GM21737 (cell line): ENCODE results near the gene LRFN4.

ENCODE experiments used
- ATAC-seq: cut with Tn5 transposase; IDR thresholded peaks from one replicate; pipeline ENCODE4 v1.9.1; 2021; ENCODE audit warnings: mild to moderate bottlenecking, moderate library complexity; ENCODE audit not compliant: unreplicated experiment

LRFN4 gene

GRCh38 chr11:66857927-66858185 is 992 bp downstream of the LRFN4 start:
- no peak for ATAC-seq

DNA sequence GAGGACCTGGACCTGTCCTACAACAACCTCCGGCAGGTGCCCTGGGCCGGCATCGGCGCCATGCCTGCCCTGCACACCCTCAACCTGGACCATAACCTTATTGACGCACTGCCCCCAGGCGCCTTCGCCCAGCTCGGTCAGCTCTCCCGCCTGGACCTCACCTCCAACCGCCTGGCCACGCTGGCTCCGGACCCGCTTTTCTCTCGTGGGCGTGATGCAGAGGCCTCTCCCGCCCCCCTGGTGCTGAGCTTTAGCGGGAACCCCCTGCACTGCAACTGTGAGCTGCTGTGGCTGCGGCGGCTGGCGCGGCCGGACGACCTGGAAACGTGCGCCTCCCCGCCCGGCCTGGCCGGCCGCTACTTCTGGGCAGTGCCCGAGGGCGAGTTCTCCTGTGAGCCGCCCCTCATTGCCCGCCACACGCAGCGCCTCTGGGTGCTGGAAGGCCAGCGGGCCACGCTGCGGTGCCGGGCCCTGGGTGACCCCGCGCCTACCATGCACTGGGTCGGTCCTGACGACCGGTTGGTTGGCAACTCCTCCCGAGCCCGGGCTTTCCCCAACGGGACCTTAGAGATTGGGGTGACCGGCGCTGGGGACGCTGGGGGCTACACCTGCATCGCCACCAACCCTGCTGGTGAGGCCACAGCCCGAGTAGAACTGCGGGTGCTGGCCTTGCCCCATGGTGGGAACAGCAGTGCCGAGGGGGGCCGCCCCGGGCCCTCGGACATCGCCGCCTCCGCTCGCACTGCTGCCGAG is 1.5 kb downstream of the LRFN4 start:
- ATAC-seq: no peak

- no peak for ATAC-seq
These were observed 2.2 kb downstream of the LRFN4 start for GRCh38 chr11:66858939-66859685.

DNA sequence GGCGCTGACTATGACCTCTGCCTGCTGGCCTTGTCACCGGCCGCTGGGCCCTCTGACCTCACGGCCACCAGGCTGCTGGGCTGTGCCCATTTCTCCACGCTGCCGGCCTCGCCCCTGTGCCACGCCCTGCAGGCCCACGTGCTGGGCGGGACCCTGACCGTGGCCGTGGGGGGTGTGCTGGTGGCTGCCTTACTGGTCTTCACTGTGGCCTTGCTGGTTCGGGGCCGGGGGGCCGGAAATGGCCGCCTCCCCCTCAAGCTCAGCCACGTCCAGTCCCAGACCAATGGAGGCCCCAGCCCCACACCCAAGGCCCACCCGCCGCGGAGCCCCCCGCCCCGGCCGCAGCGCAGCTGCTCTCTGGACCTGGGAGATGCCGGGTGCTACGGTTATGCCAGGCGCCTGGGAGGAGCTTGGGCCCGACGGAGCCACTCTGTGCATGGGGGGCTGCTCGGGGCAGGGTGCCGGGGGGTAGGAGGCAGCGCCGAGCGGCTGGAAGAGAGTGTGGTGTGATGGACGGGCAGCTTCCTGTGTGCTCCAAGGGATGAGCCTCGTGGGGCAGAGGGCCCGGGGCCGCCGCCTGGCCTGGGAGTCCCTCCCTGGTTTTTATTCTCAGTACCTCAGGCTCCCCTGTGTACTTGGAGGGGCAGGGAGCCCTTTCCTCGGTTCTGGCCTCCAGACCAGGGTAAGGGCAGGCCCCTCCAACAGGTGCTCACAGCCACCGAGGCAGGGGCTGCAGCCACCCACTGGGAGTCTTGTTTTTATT is 3.0 kb downstream of the LRFN4 start:
- ATAC-seq: no peak

- ATAC-seq: no peak
These were observed 3.6 kb downstream of the LRFN4 start for GRCh38 chr11:66860449-66860831.

- no peak for ATAC-seq
These were observed 4.3 kb downstream of the LRFN4 start for GRCh38 chr11:66861038-66861773.

DNA sequence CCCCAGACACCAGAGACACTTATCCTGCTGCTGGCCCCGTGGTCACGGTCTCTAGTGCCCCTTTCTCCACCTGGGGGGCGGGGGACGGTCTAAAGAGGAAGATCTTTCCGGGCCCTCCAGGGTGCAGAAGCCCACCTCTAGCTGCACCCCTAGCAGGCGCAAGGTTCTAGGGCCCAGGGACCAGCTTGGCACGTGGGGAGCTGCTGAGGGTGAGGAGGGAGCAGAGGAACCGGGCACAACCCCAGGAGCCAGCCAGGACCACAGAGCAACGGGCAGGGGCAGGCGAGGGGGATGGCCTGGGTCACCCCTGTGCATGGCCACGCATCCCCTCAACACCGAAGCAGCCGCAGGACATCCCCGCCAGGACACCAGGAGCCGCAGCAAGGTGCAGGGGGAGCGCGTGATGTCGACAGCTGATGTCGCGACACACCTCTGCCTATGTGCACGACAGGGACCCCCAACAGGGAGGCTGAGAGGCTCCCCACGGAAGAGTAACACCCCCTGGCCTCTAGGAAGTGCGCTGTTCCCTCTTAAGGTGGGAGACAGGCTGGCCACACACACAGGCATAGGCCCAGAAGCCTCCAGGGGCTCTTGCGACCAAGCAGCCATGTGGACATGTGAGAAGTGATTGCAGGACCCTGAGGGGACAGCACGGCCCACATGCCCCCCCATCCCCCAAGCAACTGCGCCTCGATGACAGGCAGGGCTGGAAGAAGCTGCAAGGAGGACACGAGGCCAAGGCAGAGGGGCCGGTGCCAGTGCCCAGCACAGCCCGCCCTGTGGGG is 5.1 kb downstream of the LRFN4 start:
- ATAC-seq: no peak

- ATAC-seq: no peak
These were observed 5.7 kb downstream of the LRFN4 start for GRCh38 chr11:66862559-66863037.

DNA sequence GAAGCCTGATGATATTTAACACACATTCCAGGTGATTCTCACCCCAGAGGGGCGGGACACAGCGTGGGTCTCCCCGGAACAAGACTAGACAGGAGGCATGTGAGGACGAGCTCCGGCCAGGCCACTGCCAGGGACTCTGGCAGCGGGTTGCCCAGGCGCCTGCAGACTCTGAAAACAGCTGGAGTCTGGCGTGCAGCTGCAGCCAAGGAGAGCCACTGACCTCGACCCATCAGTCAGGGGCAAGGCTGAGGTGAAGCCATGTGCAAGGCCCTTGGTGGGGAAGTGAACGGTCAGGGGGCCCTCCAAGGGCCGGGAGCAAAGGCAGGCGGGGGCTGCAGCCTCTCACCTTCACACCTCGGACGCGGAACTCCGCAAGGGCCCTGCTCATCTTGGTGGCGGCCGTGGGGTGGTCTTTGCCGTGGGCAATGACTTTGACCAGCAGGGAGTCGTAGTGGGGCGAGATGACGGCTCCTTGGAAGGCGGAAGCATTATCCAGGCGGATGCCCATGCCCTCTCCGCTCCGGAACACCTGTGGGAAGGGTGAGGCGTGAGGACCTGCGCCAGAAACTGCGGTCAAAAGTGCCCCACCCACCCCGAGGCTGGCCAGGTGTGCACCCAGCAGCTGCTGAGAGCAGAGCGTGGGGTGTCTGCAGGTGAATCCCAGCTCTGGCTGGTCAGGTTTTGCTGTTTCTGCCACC is 6.7 kb downstream of the LRFN4 start:
- no peak for ATAC-seq

GRCh38 chr11:66864172-66864901 is 7.5 kb downstream of the LRFN4 start:
- ATAC-seq: no peak

DNA sequence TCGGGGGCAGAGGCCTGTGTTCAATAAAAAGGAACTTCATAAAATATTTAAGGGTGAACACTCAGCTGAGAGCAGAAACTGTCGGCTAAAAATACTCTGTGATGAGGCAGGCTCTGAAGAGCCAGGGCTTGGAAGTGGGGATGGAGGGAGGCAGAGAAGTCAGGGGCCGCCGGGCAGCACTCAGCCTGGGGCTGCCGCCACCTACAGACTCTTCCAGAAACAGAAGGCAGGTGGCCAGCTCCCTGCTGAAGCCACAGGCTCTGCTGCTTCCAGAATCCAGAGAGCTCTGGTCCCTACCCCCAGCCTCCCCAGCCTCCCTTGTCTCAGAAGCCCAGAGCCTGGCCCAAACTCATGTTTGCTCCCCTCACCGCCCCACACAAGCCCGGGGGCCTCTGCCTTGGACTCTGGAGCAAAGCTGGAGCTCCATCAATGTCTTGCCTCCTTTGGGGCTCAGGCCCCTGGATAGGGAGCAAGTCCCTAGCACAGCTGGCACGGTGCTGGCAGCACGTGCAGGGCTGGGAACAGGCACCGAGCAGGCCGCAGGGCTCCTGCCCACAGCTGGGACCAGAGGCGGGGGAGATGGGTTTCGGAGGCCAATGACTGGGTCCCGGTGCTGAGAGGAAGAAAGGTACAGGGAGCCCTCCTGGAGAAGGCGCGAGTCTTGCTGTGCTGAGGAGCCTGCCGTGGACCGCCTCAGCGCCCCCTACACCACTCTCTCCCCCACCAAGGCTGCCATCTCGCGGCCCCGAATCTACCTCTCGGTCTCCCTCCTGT is 8.2 kb downstream of the LRFN4 start:
- no peak for ATAC-seq

DNA sequence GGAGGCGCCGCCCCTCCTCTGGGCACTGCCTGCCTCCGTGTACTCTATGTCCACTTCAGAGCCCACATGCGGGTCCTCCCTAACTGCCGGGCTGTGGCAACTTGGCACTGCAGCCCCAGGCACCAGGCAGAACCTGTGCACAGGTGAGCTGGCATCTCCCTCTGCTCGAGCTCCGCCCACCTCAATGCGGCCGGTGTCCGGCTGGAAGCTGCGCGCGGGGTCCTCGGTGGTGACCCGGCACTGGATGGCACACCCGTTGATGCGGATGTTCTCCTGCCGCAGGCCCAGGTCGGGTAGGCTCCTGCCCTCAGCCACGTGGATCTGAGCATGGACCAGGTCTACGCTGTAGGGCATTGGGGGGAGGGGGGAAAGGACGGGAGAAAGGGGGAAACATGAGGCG is 9.1 kb downstream of the LRFN4 start:
- no peak for ATAC-seq

GRCh38 chr11:66866511-66866986 is 9.7 kb downstream of the LRFN4 start:
- no peak for ATAC-seq

GRCh38 chr11:66867425-66868040 is 10.7 kb downstream of the LRFN4 start:
- ATAC-seq: no peak

DNA sequence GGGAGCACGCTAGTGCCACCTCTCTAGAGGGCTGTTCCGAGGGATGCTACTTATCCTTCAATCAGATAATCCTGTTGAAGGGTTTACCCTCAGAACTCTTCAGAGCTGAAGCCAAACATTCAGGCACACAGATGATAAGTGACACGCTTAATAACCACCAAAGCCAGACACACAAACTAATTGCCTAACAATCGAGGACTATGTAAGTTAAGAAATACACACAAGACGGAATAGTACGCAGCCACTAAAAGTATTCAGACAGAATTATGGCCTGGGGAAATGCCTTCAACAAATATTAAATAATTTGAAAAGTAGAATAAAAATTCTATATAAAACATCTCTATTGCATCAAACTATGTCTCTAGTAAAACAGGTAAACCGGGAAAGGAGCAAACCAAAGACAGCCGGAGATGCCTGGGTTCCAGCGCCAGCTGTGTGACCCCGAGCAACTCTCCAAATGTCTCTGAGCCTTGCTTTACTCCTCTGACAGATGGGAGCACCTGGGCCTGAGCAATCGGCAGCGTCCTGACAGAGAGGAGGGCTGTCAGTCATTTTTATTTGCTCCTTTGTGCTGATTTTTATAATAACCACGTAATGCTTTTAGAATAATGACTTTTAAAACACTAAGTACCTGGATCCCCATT is 11.3 kb downstream of the LRFN4 start:
- no peak for ATAC-seq

GRCh38 chr11:66868726-66869566 is 12.1 kb downstream of the LRFN4 start:
- ATAC-seq: no peak

GRCh38 chr11:66869567-66869870 is 12.7 kb downstream of the LRFN4 start:
- ATAC-seq: no peak
